Panc1 (cell line): ENCODE measurements around the gene S100A5. TPM values are rescaled to one million over a fixed set of nuclear protein-coding genes. Genes with fewer than 3 reads are reported as not detected.

Experiments
- ATAC-seq: fragments of 200-7000 bp; cut with Tn5 transposase; 2 replicates; pipeline ENCODE4 v1.9.1; 2020; ENCODE audit warnings: mild to moderate bottlenecking, moderate library complexity
- BruUV-seq: library from RNA; stranded (reverse); fragments of 400-500 nt; replicated peaks from 2 replicates; lab custom pipeline; 2021; lab: Mats Ljungman, UMichigan
- CTCF ChIA-PET: fragments of 300-600 bp; sonication (Branson Sonifier 250); formaldehyde crosslinking; loops from one replicate; lab custom pipeline; 2022; ENCODE audit warnings: antibody characterized with exemption; lab: Charles Lee
- POLR2A ChIA-PET: fragments of 300-600 bp; sonication (Branson Sonifier 250); formaldehyde crosslinking; loops from one replicate; lab custom pipeline; 2022; ENCODE audit warnings: antibody characterized with exemption; lab: Charles Lee
- DNase-seq: peaks from one replicate; pipeline ENCODE4 v3.0.0-alpha.2; 2010; ENCODE audit warnings: low read depth, low spot score
- H3K27ac ChIP-seq: 2 replicates; pipeline ENCODE4 v1.5.1; 2011; ENCODE audit warnings: mild to moderate bottlenecking, low read length, inconsistent platforms
- H3K27me3 ChIP-seq: fragments of 200-500 bp; sonication (Bioruptor generic); 2 replicates; pipeline ENCODE4 v1.6.0; 2014; ENCODE audit warnings: low read length, inconsistent platforms; ENCODE audit not compliant: control insufficient read depth, insufficient read depth
- H3K36me3 ChIP-seq: fragments of 200-500 bp; sonication (Bioruptor generic); 2 replicates; pipeline ENCODE4 v1.5.1; 2014; ENCODE audit warnings: inconsistent platforms, mild to moderate bottlenecking, low read length, moderate library complexity; ENCODE audit not compliant: control insufficient read depth, insufficient read depth
- H3K4me1 ChIP-seq: 2 replicates; pipeline ENCODE4 v1.5.1; 2011; ENCODE audit warnings: inconsistent platforms, mild to moderate bottlenecking, low read length, moderate library complexity; ENCODE audit not compliant: control insufficient read depth, insufficient read depth
- H3K4me3 ChIP-seq, 2 experiments: 2 replicates each; pipeline ENCODE4 v1.5.1; 2011 to 2012; ENCODE audit warnings: low read depth in 2 of 2, low read length in 2 of 2, mild to moderate bottlenecking in 2 of 2, inconsistent platforms in 1 of 2, moderate library complexity in 1 of 2
- H3K9me3 ChIP-seq: fragments of 200-500 bp; sonication (Bioruptor generic); 2 replicates; pipeline ENCODE4 v1.5.1; 2014; ENCODE audit warnings: low read depth, mild to moderate bottlenecking, inconsistent platforms, low read length, moderate library complexity; ENCODE audit not compliant: control insufficient read depth, insufficient read depth
- POLR2AphosphoS5 ChIP-seq: IDR thresholded peaks from 2 replicates; pipeline ENCODE4 v1.6.1; 2012; ENCODE audit warnings: mild to moderate bottlenecking, low read depth, low read length, moderate library complexity
- SIN3A ChIP-seq: IDR thresholded peaks from 2 replicates; pipeline ENCODE4 v1.6.1; 2012; ENCODE audit warnings: low read depth, mild to moderate bottlenecking, low read length, moderate library complexity, borderline replicate concordance; ENCODE audit not compliant: insufficient read depth
- TCF7L2 ChIP-seq: IDR thresholded peaks from 2 replicates; pipeline ENCODE4 v1.6.1; 2011; ENCODE audit warnings: mild to moderate bottlenecking, low read depth, low read length, inconsistent platforms
- in situ Hi-C: cut with HindIII; loops from 2 replicates; pipeline ENCODE4 v1.10.0; 2016; ENCODE audit warnings: low sequenced_read_pairs, low pct_unique_long_range_greater_than_20kb
- intact Hi-C: fragments of 100-400 bp; cut with micrococcal nuclease; formaldehyde crosslinking; loops from one replicate; pipeline ENCODE4 v1.10.0; 2022; ENCODE audit not compliant: unreplicated experiment
- total RNA-seq: library from RNA; stranded (reverse); gene quantifications from one replicate; pipeline ENCODE4 v1.2.1, GENCODE V29; 2021; ENCODE audit not compliant: unreplicated experiment
- TF ChIP-seq, protein P1 (sequence below), 2 experiments: IDR thresholded peaks; 2 replicates each; pipeline ENCODE4 v1.6.1; 2011 to 2012; ENCODE audit warnings: low read depth in 2 of 2, control low read depth in 1 of 2, low read length in 1 of 2, mild to moderate bottlenecking in 1 of 2, moderate library complexity in 1 of 2; ENCODE audit not compliant: insufficient read depth in 1 of 2
- TF ChIP-seq, protein P2 (sequence below): fragments of 450-650 bp; IDR thresholded peaks from 2 replicates; pipeline ENCODE4 v1.5.1; 2017; ENCODE audit warnings: mild to moderate bottlenecking

The S100A5 gene
- total RNA-seq, 1 experiment from 2014 or later: 0.72 TPM

DNA sequence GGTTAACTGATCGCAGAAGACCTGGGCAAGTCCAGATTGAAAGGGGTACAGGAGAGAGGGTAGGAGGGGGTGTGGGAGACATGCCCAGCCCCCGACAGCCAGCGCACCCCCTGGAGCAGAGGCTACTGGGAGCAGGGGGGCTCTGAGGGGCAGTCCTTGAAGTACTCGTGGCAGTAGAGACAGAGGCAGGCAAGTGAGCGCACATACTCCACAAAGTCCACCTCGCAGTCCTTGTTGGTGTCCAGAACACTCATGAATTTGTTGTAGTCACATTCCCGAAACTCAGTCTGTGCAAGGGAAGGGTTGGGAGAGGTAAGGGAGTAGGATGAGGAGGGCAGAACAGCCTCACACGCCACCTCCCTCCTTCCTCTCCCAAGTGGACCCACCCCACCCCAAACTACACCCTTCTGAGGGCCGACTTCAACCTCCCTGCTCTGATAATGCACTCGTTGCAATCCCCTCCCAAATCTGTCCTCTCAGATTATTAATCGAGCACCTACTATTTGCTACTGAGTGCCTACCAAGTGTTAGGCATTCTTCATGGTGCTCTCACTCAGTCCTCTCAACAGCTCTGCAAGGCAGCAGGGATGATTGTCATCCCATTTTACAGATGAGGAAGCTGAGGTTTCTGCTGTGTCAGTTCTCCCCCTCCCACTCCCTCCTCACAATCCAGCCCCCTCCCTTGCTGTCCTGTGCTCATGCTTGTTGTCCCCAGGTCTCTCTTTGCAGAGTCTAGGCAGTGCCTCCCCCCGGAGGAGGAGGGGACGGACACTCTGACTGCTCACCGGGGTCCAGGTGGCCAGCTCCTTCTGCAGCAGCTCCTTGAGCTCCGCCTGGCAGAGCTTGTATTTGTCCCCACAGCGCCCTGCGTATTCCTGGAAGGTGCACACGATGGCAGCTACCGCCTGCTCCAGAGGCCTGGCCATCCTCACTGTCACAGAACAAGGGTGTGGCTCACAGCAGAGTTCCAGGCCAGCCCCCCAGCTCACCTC is 7.1 kb upstream of the S100A5 start:
- BruUV-seq: no TSS peak
- TF ChIP-seq SIN3A (no peak), POLR2AphosphoS5 (no peak), TCF7L2 (no peak)
- TF ChIP-seq, protein P1, sequence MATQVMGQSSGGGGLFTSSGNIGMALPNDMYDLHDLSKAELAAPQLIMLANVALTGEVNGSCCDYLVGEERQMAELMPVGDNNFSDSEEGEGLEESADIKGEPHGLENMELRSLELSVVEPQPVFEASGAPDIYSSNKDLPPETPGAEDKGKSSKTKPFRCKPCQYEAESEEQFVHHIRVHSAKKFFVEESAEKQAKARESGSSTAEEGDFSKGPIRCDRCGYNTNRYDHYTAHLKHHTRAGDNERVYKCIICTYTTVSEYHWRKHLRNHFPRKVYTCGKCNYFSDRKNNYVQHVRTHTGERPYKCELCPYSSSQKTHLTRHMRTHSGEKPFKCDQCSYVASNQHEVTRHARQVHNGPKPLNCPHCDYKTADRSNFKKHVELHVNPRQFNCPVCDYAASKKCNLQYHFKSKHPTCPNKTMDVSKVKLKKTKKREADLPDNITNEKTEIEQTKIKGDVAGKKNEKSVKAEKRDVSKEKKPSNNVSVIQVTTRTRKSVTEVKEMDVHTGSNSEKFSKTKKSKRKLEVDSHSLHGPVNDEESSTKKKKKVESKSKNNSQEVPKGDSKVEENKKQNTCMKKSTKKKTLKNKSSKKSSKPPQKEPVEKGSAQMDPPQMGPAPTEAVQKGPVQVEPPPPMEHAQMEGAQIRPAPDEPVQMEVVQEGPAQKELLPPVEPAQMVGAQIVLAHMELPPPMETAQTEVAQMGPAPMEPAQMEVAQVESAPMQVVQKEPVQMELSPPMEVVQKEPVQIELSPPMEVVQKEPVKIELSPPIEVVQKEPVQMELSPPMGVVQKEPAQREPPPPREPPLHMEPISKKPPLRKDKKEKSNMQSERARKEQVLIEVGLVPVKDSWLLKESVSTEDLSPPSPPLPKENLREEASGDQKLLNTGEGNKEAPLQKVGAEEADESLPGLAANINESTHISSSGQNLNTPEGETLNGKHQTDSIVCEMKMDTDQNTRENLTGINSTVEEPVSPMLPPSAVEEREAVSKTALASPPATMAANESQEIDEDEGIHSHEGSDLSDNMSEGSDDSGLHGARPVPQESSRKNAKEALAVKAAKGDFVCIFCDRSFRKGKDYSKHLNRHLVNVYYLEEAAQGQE (IDR thresholded peaks at IDR 0.05; ENCODE audit: insufficient read depth in 1 of 2, low read depth in 2 of 2, low read length in 1 of 2): no peak
- TF ChIP-seq, protein P2, sequence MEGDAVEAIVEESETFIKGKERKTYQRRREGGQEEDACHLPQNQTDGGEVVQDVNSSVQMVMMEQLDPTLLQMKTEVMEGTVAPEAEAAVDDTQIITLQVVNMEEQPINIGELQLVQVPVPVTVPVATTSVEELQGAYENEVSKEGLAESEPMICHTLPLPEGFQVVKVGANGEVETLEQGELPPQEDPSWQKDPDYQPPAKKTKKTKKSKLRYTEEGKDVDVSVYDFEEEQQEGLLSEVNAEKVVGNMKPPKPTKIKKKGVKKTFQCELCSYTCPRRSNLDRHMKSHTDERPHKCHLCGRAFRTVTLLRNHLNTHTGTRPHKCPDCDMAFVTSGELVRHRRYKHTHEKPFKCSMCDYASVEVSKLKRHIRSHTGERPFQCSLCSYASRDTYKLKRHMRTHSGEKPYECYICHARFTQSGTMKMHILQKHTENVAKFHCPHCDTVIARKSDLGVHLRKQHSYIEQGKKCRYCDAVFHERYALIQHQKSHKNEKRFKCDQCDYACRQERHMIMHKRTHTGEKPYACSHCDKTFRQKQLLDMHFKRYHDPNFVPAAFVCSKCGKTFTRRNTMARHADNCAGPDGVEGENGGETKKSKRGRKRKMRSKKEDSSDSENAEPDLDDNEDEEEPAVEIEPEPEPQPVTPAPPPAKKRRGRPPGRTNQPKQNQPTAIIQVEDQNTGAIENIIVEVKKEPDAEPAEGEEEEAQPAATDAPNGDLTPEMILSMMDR: no peak
- intact Hi-C loops: no loop called here
- H3K4me1 ChIP-seq: peaks cover 78% of the 10 kb centered on the region
- no peaks in the 10 kb centered on the region for H3K36me3 ChIP-seq
- peak overlapping the region; percentile 98 for H3K27ac ChIP-seq
- POLR2A ChIA-PET: no interaction called here
- H3K4me3 ChIP-seq: no peak overlapping the region
- DNase-seq: no peak
- no peaks in the 10 kb centered on the region for H3K9me3 ChIP-seq
- CTCF ChIA-PET: interaction anchor here (1.4 kb wide), 1 partner anchor 14 kb away, joined by 4 read pairs; no protein-coding TSS in a partner anchor
- no peak for ATAC-seq
- in situ Hi-C loops: no loop called here
- no peaks in the 10 kb centered on the region for H3K27me3 ChIP-seq

DNA sequence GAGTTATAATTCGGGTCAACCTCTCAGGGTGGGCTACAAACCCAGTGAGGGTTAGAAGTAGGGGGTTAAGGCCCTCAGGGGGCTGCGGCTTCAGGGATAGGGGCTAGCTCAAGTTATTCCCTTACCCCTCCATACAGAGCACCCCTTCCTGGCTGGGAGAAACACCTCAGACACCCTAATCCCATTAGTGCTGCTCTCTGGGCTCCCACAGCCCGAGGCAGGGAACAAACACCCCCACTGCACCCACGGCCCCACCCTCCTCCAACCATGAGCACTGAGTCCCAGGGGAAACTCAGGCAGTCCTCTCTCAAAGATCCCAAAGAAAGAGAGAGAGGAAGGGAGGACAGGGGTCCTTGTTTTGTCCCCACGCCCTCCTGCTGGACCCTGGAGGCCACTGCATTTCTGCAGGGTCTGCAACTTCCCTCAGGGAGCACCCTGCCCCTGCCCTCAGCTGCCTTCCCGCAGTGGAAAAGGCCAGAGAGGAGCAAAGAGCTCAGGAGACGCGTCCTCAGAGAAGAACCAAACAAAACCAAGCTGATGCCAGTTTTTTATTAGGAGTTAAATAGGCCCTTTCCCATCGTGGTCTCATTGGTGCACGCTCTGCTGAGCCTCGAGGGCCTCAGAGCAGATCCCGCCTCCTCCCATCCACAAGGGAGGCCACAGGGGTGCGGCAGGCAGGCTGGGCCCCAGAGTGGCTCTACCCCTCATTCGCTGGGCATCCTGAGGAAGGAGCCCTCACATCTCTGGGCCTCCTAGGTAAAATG is 6.2 kb upstream of the S100A5 start:
- in situ Hi-C loops: no loop called here
- TF ChIP-seq POLR2AphosphoS5 (no peak), TCF7L2 (no peak), SIN3A (no peak)
- TF ChIP-seq, protein P1 (IDR thresholded peaks at IDR 0.05; ENCODE audit: insufficient read depth in 1 of 2, low read depth in 2 of 2, low read length in 1 of 2): no peak
- TF ChIP-seq, protein P2: no peak
- CTCF ChIA-PET: interaction anchor here (1.1 kb wide), 1 partner anchor 21 kb away, joined by 3 read pairs; no protein-coding TSS in a partner anchor
- POLR2A ChIA-PET: no interaction called here
- DNase-seq (no peak), ATAC-seq (no peak)
- no TSS peak for BruUV-seq
- H3K4me1 ChIP-seq: peaks cover 87% of the 10 kb centered on the region
- H3K27me3 ChIP-seq: no peaks in the 10 kb centered on the region
- H3K36me3 ChIP-seq: no peaks in the 10 kb centered on the region
- peak overlapping the region; percentile 98 for H3K27ac ChIP-seq
- intact Hi-C loops: no loop called here
- no peaks in the 10 kb centered on the region for H3K9me3 ChIP-seq
- peak overlapping the region in 1 of 2 experiments; percentile 55; a peak in 1 of 4 replicates for H3K4me3 ChIP-seq
